Measurements from ENCODE around the gene IFT22.
"Not testable (repeated sequence)": the region's sequence is repeated elsewhere in the genome, so short reads cannot be mapped to it uniquely, and the experiment has no call there.

The IFT22 gene

DNA sequence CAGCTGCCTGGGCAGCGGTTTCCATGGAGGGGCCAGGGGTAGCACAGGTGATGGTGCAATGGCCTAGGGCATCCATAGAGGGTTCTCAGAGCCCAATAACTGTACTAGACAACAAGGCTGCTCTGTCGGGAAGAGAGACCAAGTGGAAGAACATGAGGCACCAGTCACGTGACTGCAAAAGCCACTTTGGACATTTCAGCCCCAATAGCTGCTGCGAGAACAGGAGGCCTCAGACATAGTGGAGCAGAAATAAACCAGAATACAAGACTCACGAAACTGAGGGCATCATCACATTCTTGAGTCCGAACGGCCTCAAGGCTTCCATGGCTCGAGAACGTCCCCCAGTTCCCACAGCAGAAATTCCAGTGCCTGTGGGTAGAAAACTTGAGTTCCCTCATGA, 44.5 kb downstream of the IFT22 start:
- DNase-seq = no peak

DNA sequence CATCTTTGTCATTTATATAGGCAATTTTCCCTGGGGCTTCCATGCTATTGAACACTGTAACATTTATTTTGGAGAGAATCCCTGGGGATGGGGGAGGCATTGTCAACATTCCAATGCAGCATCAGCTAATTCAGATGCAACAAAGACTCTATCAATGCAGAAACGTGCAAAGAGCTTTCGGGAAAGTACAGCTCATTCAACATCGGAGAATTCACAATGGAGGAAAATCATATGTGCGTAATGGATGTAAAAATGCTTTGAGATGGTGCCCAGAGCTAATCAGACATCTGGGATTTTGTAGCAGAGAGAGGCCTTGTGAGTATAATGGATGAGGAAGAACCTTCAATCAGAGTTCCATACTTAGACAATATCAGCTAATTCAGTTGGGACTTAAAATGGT, 48.4 kb downstream of the IFT22 start:
- DNase-seq = no peak

DNA sequence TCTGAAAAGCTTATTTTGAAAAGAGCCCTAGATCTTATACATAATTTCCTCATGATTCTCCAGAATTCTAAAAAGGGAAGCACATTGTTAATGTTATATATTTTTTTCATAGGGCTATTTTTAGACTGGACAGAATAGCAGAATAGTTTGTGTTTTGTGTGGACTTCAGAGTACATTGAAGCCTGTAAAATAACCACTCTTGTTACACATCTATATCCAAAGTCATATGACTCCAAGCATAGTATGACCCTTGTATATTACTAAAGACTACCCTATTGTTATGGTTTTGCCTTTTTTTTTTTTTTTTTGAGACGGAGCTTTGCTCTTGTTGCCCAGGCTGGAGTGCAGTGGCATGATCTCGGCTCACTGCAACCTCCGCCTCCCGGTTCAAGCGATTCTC, 50.6 kb downstream of the IFT22 start:
- no peak for DNase-seq

DNA sequence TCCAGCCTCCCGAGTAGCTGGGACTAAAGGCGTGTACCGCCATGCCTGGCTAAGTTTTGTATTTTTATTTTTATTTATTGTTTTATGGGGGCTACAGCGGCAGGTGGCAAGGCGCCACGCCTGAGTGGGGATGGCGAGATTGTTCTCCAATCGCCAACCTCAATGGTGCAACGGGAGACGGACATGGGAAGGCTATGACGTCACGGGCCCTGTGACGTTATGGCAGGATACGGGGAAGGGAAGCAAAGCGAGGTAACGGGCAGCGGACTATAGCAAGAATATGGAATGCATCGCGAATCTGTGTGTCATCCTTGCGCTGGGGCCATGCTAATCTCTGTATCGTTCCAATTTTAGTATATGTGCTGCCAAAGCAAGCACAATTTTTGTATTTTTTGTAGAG, 51.9 kb downstream of the IFT22 start:
- no peak for DNase-seq

DNA sequence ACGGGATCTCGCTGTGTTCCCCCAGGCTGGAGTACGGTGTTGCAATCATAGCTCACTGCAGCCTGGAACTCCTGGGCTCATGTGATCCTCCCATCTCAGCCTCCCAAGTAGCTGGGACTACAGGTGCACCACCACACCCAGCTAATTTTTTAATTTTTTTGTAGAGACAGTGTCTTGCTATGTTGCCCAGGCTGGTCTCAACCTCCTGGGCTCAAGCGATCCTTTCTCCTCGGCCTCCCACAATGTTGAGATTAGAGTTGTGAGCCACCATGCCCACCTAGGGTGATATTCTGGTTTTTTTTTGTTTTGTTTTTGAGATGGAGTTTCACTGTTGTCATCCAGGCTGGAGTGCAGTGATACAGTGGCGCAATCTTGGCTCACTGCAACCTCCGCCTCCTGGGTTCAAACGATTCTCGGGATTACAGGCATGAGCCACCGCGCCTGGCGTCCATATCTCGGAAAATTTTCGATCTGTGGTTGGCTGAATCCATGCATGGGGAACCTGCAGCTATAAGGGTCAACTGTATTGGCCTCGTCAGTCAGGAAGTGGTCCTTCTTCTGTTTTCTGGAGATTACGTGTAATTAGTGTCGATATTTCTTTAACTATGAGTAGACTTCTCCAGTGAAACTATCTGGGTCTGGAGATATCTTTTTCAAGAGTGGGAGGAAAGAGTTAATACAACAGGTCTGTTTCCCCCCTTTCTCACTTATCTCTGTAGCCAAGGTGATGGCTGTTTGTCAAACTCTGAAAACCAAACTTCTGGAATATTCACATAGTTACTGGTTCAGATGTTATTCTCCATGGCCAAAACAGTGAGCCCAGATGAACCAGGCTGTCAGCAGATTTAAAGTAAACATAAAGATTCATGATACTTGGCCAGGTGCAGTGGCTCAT, 55.7 kb downstream of the IFT22 start:
- no peak for DNase-seq

DNA sequence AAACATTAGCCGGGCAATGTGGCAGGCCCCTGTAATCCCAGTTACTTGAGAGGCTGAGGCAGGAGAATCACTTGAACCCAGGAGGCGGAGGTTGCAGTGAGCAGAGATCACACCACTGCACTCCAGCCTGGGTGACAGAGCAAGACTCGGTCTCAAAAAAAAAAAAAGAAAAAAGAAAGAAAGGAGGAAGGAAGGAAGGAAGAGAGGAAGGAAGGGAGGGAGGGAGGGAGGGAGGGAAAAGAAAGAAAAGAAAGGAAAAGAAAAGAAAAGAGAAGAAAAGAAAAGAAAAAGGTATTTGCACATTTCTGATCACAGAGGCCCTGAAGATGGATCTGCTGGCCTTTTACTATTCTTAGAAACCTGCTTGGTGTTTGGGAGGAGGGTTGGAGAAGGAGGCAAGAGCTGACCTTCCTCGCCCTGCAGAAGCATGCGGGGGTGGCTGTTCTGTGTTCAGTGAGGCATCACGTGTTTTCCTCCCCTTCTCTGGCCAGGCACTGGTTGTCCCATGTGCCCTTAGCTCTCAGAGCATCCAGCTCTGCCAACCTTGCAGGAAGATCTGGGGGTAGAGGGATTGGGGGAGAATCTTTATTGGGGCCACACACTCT, 57.4 kb downstream of the IFT22 start:
- DNase-seq = not testable (repeated sequence)

Measured in stimulated activated CD4-positive, alpha-beta T cell treated with anti-CD3 and anti-CD28 coated beads, Interleukin-4, amount 100 ng/mL, for 4 hours (primary cell).